Measurements from ENCODE around the gene PRR35. TPM values are rescaled to one million over a fixed set of nuclear protein-coding genes. Genes with fewer than 3 reads are reported as not detected.
A peak's percentile ranks its signal among the peaks of the same experiment; 100 is the strongest.
"Not testable (repeated sequence)": the region's sequence is repeated elsewhere in the genome, so short reads cannot be mapped to it uniquely, and the experiment has no call there.

PRR35 gene
- total RNA-seq, 1 experiment from 2014 or later = not detected

GRCh38 chr16:586047-586644 lies 26.0 kb downstream of the PRR35 start:
- no peak for DNase-seq (ENCODE audit: low read depth)
- in situ Hi-C loops (cut with HindIII; ENCODE audit: low pct_unique_long_range_greater_than_20kb, low sequenced_read_pairs) = no loop called here

- in situ Hi-C loops (cut with HindIII; ENCODE audit: low pct_unique_long_range_greater_than_20kb, low sequenced_read_pairs) = no loop called here
- DNase-seq (ENCODE audit: low read depth) = peak; percentile 31
Measured at GRCh38 chr16:586645-587590, 26.7 kb downstream of the PRR35 start.

- DNase-seq (ENCODE audit: low read depth) = peak; percentile 81
- in situ Hi-C loops (cut with HindIII; ENCODE audit: low pct_unique_long_range_greater_than_20kb, low sequenced_read_pairs) = no loop called here
Measured at GRCh38 chr16:588639-588888, 28.4 kb downstream of the PRR35 start.

GRCh38 chr16:588889-589657 lies 28.9 kb downstream of the PRR35 start:
- DNase-seq (ENCODE audit: low read depth) = peak; percentile 98

GRCh38 chr16:589658-590187 lies 29.5 kb downstream of the PRR35 start, which contains the start of gene RAB40C:
Gene RAB40C, plus strand, starts transcription at chr16:590066. Its CDS starts 226 bp downstream, at chr16:590292.
- in situ Hi-C loops (cut with HindIII; ENCODE audit: low pct_unique_long_range_greater_than_20kb, low sequenced_read_pairs) = no loop called here

More at GRCh38 chr16:588889-589657, 28.9 kb downstream of the PRR35 start:
- in situ Hi-C loops (cut with HindIII; ENCODE audit: low pct_unique_long_range_greater_than_20kb, low sequenced_read_pairs) = no loop called here

GRCh38 chr16:590188-590814 lies 30.1 kb downstream of the PRR35 start:
- in situ Hi-C loops (cut with HindIII; ENCODE audit: low pct_unique_long_range_greater_than_20kb, low sequenced_read_pairs) = no loop called here
- peak; percentile 51 for DNase-seq (ENCODE audit: low read depth)

More at GRCh38 chr16:589658-590187, 29.5 kb downstream of the PRR35 start, which contains the start of gene RAB40C:
- DNase-seq (ENCODE audit: low read depth) = peak; percentile 97

- no peak for DNase-seq (ENCODE audit: low read depth)
- in situ Hi-C loops (cut with HindIII; ENCODE audit: low pct_unique_long_range_greater_than_20kb, low sequenced_read_pairs) = no loop called here
Measured at GRCh38 chr16:590815-591200, 30.6 kb downstream of the PRR35 start.

GRCh38 chr16:591231-591630 lies 31.0 kb downstream of the PRR35 start:
- in situ Hi-C loops (cut with HindIII; ENCODE audit: low pct_unique_long_range_greater_than_20kb, low sequenced_read_pairs) = no loop called here
- no peak for DNase-seq (ENCODE audit: low read depth)

GRCh38 chr16:591892-592517 lies 31.8 kb downstream of the PRR35 start:
- in situ Hi-C loops (cut with HindIII; ENCODE audit: low pct_unique_long_range_greater_than_20kb, low sequenced_read_pairs) = no loop called here
- no peak for DNase-seq (ENCODE audit: low read depth)

- in situ Hi-C loops (cut with HindIII; ENCODE audit: low pct_unique_long_range_greater_than_20kb, low sequenced_read_pairs) = no loop called here
- peak; percentile 50 for DNase-seq (ENCODE audit: low read depth)
Measured at GRCh38 chr16:592518-593306, 32.5 kb downstream of the PRR35 start.

- in situ Hi-C loops (cut with HindIII; ENCODE audit: low pct_unique_long_range_greater_than_20kb, low sequenced_read_pairs) = no loop called here
- DNase-seq (ENCODE audit: low read depth) = no peak
Measured at GRCh38 chr16:593406-593805, 33.2 kb downstream of the PRR35 start.

GRCh38 chr16:593807-594206 lies 33.6 kb downstream of the PRR35 start:
- no peak for DNase-seq (ENCODE audit: low read depth)
- in situ Hi-C loops (cut with HindIII; ENCODE audit: low pct_unique_long_range_greater_than_20kb, low sequenced_read_pairs) = no loop called here

- DNase-seq (ENCODE audit: low read depth) = no peak
Measured at GRCh38 chr16:595094-595528, 34.9 kb downstream of the PRR35 start.

GRCh38 chr16:595942-596735 lies 35.9 kb downstream of the PRR35 start:
- DNase-seq (ENCODE audit: low read depth) = no peak
- in situ Hi-C loops (cut with HindIII; ENCODE audit: low pct_unique_long_range_greater_than_20kb, low sequenced_read_pairs) = no loop called here

More at GRCh38 chr16:595094-595528, 34.9 kb downstream of the PRR35 start:
- in situ Hi-C loops (cut with HindIII; ENCODE audit: low pct_unique_long_range_greater_than_20kb, low sequenced_read_pairs) = no loop called here

- in situ Hi-C loops (cut with HindIII; ENCODE audit: low pct_unique_long_range_greater_than_20kb, low sequenced_read_pairs) = no loop called here
- DNase-seq (ENCODE audit: low read depth) = no peak
Measured at GRCh38 chr16:596736-597060, 36.5 kb downstream of the PRR35 start.

- DNase-seq (ENCODE audit: low read depth); in situ Hi-C loops (cut with HindIII; ENCODE audit: low pct_unique_long_range_greater_than_20kb, low sequenced_read_pairs): not testable (repeated sequence)
Measured at GRCh38 chr16:597655-598054, 37.5 kb downstream of the PRR35 start.
